Measurements from ENCODE around the gene CEP104. TPM values are rescaled to one million over a fixed set of nuclear protein-coding genes. Genes with fewer than 3 reads are reported as not detected.

CEP104 gene
- polyA plus RNA-seq, 3 donors, result 8.3 to 25.1 (median 13.0) TPM

DNA sequence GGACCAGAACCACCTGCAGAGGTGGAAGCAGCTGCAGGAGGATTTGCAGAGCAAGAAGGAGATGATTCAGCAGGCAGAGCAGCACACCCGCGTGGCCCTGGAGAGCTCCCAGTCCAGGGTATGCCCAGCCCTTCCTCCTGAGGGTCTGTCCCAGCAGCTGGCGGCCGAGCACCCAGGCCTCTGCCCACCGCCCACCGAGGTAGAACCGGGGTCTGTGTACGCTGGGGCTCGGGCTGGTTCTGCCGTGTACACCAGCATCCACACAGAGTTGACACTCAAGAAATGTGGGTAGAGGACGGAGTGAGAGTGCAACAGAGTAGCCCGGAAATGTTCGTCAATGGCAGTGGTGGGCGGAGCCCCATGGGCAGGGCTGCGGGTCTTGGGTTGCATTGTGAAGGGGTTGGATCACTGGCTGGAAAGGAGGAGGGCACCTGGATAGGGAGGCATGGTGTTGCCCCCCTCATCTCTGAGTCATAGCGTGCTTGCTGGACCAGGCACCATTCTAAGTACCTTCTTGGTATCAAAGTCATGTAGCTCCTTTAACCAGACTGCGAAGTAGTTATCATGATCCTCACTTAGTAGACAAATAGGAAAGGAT lies 89.6 kb downstream of the CEP104 start:
- Histone ChIP-seq H2AFZ (ENCODE audit: insufficient read depth, low read depth, low read length, poor library complexity, severe bottlenecking) (no peak overlapping the region), H3K4me1 (ENCODE audit: control insufficient read depth in 1 of 2, insufficient read depth in 2 of 2, low read length in 2 of 2) (peaks cover 3 to 8% of the 10 kb centered on the region in 2 donors), H3K27ac (ENCODE audit: low read depth in 1 of 2, low read length in 2 of 2) (no peak overlapping the region), H3K4me2 (replicated peaks; ENCODE audit: extremely low read depth, low read length, poor library complexity, severe bottlenecking) (no peak overlapping the region), H3K79me2 (ENCODE audit: insufficient read depth, low read length) (no peaks in the 10 kb centered on the region), H3K4me3 (replicated peaks in 1 of 3; ENCODE audit: low read depth in 2 of 3, low read length in 3 of 3) (no peak overlapping the region), H3K9me3 (replicated peaks in 1 of 2; ENCODE audit: control insufficient read depth in 1 of 2, insufficient read depth in 1 of 2, low read length in 2 of 2) (no peaks in the 10 kb centered on the region), H3K9ac (ENCODE audit: insufficient read depth, low read length, poor library complexity, severe bottlenecking) (no peak overlapping the region), H3K36me3 (replicated peaks in 1 of 2; ENCODE audit: control insufficient read depth in 1 of 2, insufficient read depth in 2 of 2, low read length in 2 of 2) (no peaks in the 10 kb centered on the region), H4K20me1 (ENCODE audit: insufficient read depth, low read length) (no peaks in the 10 kb centered on the region), H3K27me3 (ENCODE audit: control insufficient read depth in 2 of 2, insufficient read depth in 2 of 2, low read length in 2 of 2) (peaks cover 0 to 17% of the 10 kb centered on the region in 2 donors)
- Mint-ChIP-seq H3K4me1 (peaks cover 4% of the 10 kb centered on the region), H3K27ac (peak overlapping the region in 1 of 7 donors; percentile 20), H3K9me3 (peaks cover 0 to 3% (median 0%) of the 10 kb centered on the region in 7 donors), H3K36me3 (no peaks in the 10 kb centered on the region), H3K4me3 (no peak overlapping the region), H3K27me3 (ENCODE audit: low read depth in 3 of 3) (peaks cover 17 to 26% (median 17%) of the 10 kb centered on the region in 3 donors)
- intact Hi-C loops (cut with micrococcal nuclease), result no loop called here
- WGBS (ENCODE audit: insufficient coverage), result 90% methylated on average over 13 of the region's 17 CpGs
- TF ChIP-seq, protein P1, sequence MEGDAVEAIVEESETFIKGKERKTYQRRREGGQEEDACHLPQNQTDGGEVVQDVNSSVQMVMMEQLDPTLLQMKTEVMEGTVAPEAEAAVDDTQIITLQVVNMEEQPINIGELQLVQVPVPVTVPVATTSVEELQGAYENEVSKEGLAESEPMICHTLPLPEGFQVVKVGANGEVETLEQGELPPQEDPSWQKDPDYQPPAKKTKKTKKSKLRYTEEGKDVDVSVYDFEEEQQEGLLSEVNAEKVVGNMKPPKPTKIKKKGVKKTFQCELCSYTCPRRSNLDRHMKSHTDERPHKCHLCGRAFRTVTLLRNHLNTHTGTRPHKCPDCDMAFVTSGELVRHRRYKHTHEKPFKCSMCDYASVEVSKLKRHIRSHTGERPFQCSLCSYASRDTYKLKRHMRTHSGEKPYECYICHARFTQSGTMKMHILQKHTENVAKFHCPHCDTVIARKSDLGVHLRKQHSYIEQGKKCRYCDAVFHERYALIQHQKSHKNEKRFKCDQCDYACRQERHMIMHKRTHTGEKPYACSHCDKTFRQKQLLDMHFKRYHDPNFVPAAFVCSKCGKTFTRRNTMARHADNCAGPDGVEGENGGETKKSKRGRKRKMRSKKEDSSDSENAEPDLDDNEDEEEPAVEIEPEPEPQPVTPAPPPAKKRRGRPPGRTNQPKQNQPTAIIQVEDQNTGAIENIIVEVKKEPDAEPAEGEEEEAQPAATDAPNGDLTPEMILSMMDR (IDR thresholded peaks at IDR 0.05), result no peak
- no peak for DNase-seq

DNA sequence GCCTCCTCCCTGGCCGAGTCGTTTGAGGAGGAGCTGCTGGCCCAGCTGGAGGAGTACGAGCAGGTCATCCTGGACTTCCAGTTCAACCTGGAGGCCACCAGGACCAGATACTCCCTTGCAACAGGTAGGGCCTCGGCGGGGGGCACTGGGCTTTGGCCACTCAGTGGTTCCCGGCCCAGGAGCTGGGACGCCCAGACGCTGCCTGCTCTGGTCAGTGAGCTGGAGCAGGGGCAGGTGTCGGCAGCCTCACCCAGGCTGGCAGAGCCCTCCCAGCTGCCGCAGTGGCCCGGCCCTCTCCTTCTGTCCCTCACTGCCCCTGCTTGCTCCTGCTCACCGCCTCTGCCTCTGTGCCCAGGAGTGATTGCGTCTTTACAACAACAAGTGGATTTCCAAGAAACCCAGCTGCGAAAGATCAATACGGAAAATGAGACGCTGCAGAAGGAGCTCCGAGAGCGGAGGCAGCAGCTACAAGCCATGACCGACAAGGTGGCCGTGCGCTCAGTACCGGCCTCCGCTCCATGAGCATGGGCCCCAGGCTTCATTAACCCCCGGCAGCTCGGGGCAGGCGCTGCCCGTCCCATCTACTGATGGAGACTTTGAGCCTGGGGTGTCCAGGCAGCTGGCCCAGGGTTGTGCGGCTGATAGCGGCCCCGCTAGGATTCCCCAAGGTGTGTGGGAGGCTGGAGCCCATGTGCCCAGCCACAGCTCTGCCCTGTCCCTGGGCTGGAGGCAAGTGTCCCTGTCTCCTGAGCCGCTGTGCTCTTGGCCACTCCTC lies 93.5 kb downstream of the CEP104 start:
- Histone ChIP-seq H4K20me1 (ENCODE audit: insufficient read depth, low read length) (no peaks in the 10 kb centered on the region), H3K27ac (ENCODE audit: low read depth in 1 of 2, low read length in 2 of 2) (no peak overlapping the region), H3K4me1 (ENCODE audit: control insufficient read depth in 1 of 2, insufficient read depth in 2 of 2, low read length in 2 of 2) (no peaks in the 10 kb centered on the region), H3K4me2 (replicated peaks; ENCODE audit: extremely low read depth, low read length, poor library complexity, severe bottlenecking) (no peak overlapping the region), H3K36me3 (replicated peaks in 1 of 2; ENCODE audit: control insufficient read depth in 1 of 2, insufficient read depth in 2 of 2, low read length in 2 of 2) (no peaks in the 10 kb centered on the region), H3K9me3 (replicated peaks in 1 of 2; ENCODE audit: control insufficient read depth in 1 of 2, insufficient read depth in 1 of 2, low read length in 2 of 2) (no peaks in the 10 kb centered on the region), H3K79me2 (ENCODE audit: insufficient read depth, low read length) (no peaks in the 10 kb centered on the region), H2AFZ (ENCODE audit: insufficient read depth, low read depth, low read length, poor library complexity, severe bottlenecking) (no peak overlapping the region), H3K9ac (ENCODE audit: insufficient read depth, low read length, poor library complexity, severe bottlenecking) (no peak overlapping the region), H3K27me3 (ENCODE audit: control insufficient read depth in 2 of 2, insufficient read depth in 2 of 2, low read length in 2 of 2) (peaks cover 0 to 7% of the 10 kb centered on the region in 2 donors), H3K4me3 (replicated peaks in 1 of 3; ENCODE audit: low read depth in 2 of 3, low read length in 3 of 3) (no peak overlapping the region)
- Mint-ChIP-seq H3K4me3 (no peak overlapping the region), H3K27me3 (ENCODE audit: low read depth in 3 of 3) (peaks cover 4 to 17% (median 4%) of the 10 kb centered on the region in 3 donors), H3K4me1 (no peaks in the 10 kb centered on the region), H3K27ac (peak overlapping the region in 1 of 7 donors; percentile 42), H3K36me3 (no peaks in the 10 kb centered on the region), H3K9me3 (peaks cover 0 to 11% (median 4%) of the 10 kb centered on the region in 7 donors)
- no peak for DNase-seq
- 96% methylated on average over 26 of the region's 31 CpGs for WGBS (ENCODE audit: insufficient coverage)
- intact Hi-C loops (cut with micrococcal nuclease), result no loop called here
- TF ChIP-seq, protein P1 (IDR thresholded peaks at IDR 0.05), result no peak
